ENCODE measurements around the gene MKS1.

MKS1 gene

DNA sequence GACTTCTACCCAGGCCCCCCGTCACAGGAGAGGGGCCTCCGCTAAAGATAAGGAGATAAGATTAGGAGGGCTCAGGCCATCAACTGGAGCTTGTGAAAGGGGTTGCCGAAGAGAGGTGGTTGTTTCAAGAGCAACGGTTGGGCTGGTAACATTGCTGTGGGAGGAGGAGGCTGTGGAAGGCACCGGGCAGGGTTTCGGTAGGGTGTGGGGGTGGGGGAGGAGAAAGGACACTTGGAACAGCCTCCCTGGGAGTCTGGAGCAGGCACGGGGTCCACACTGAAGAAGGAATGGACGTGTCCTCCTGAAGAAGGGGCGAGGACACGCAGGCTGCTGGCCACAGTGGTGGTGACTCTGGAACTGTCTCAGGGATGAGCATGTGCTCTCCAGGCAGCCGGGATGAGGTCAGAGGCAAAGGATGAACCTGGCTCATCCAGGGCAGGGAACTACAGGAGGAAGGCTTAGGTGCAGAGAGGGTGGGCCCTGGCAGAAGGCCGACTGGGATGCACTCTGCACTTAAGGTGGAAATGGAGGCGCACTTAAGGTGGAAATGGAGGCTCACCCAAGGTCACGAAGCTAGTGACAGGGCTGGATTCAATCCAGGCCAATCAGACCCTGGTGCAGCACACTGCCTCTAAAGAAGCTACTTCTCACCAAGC, 27.7 kb downstream of the MKS1 start:
- TF ChIP-seq, protein P1, sequence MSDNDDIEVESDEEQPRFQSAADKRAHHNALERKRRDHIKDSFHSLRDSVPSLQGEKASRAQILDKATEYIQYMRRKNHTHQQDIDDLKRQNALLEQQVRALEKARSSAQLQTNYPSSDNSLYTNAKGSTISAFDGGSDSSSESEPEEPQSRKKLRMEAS (IDR thresholded peaks at IDR 0.05): no peak
- TF ChIP-seq ZBTB7A (IDR thresholded peaks at IDR 0.05; ENCODE audit: low read depth) (no peak), TAF1 (IDR thresholded peaks at IDR 0.05; ENCODE audit: low read depth) (no peak)

DNA sequence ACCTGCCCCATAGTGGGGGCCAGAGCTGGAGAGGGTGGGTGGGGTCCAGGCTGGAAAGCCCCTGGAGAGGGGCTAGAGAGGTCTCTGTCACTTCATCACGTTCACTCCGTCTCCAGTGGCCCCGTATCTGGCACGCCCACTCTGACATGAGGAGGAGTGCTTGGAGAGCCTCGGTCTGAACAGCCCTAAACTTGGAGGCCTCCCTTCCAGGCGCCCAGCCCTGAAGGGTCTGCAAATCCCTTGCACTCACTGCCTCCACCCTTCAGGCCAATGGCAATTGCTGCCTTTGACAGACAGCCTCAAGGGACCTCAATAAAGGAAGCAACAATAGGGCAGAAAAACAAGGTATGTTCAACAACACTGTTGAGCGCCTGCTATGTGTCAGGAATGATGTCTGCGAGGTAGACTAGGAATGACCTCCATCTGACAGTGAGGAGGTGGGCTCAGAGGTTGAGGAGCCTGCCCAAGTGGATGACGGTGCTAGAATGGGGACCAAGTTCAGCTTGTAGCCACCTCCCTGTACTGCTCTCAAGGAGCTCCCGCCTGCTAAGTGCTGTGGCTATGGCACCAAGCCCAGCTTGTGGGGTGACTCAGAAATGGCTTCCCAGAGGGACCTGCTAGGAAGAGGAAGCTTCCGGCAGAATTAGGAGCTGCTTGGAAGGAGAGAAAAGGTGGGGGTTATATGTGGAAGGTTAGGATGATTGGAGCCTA, 29.5 kb downstream of the MKS1 start:
- TF ChIP-seq CEBPB (IDR thresholded peaks at IDR 0.05): no peak
- 0 out of 2 replicates have a peak, but pooled peaks have one; percentile 5 for TF ChIP-seq NFIC (IDR thresholded peaks at IDR 0.05)

DNA sequence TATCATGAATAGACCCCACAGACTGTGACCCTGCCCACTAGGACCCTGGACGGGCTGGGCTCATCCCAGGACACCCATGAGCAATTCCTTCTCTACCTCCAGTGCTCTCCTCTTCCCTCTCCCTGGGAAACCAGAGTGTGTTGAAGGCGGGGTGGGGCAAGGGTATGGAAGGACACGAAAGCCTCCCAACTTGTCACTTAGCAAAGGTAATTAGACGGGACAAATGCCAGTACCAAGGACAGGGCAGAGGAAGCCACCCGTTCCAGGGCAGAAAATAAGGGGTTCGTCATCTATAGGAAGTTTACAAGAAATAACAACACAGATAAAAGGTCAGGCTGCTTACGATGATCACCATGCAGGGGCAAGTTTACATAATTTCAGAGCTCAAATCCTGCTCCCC, 31.4 kb downstream of the MKS1 start:
- TF ChIP-seq, protein P2, sequence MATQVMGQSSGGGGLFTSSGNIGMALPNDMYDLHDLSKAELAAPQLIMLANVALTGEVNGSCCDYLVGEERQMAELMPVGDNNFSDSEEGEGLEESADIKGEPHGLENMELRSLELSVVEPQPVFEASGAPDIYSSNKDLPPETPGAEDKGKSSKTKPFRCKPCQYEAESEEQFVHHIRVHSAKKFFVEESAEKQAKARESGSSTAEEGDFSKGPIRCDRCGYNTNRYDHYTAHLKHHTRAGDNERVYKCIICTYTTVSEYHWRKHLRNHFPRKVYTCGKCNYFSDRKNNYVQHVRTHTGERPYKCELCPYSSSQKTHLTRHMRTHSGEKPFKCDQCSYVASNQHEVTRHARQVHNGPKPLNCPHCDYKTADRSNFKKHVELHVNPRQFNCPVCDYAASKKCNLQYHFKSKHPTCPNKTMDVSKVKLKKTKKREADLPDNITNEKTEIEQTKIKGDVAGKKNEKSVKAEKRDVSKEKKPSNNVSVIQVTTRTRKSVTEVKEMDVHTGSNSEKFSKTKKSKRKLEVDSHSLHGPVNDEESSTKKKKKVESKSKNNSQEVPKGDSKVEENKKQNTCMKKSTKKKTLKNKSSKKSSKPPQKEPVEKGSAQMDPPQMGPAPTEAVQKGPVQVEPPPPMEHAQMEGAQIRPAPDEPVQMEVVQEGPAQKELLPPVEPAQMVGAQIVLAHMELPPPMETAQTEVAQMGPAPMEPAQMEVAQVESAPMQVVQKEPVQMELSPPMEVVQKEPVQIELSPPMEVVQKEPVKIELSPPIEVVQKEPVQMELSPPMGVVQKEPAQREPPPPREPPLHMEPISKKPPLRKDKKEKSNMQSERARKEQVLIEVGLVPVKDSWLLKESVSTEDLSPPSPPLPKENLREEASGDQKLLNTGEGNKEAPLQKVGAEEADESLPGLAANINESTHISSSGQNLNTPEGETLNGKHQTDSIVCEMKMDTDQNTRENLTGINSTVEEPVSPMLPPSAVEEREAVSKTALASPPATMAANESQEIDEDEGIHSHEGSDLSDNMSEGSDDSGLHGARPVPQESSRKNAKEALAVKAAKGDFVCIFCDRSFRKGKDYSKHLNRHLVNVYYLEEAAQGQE (IDR thresholded peaks at IDR 0.05; ENCODE audit: low read depth): peak; percentile 73
- TF ChIP-seq TAF1 (IDR thresholded peaks at IDR 0.05; ENCODE audit: low read depth) (no peak), EGR1 (IDR thresholded peaks at IDR 0.05) (no peak)

DNA sequence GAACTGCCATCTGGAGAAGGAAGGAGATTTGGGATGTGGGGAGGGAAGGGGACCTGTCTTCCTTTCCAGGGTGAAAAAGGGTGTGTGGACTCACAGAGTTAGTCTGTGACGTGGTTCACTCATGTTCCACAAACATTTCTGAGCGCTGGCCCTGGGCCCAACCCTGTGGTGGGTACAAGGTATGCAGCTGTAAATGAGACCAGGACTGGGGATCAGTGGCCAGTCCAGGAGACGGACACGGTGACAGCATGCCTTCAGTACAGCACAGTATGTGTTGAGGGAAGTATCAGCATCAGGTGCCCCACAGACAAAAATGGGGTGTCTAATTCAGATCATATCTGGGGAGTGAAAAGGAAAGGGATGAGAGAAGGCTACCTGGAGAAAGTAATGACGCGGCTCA, 32.0 kb downstream of the MKS1 start:
- no peak for TF ChIP-seq RAD21 (IDR thresholded peaks at IDR 0.05; ENCODE audit: low read depth)
- no peak for TF ChIP-seq TAF1 (IDR thresholded peaks at IDR 0.05; ENCODE audit: low read depth)
- TF ChIP-seq, protein P1 (IDR thresholded peaks at IDR 0.05): no peak
- no peak for TF ChIP-seq EGR1 (IDR thresholded peaks at IDR 0.05)
- no peak for TF ChIP-seq EP300 (IDR thresholded peaks at IDR 0.05; ENCODE audit: borderline replicate concordance)
- no peak for TF ChIP-seq TEAD4 (IDR thresholded peaks at IDR 0.05)
- TF ChIP-seq ZBTB7A (IDR thresholded peaks at IDR 0.05; ENCODE audit: low read depth): no peak
- TF ChIP-seq YY1 (IDR thresholded peaks at IDR 0.05; ENCODE audit: low read depth): no peak
- TF ChIP-seq, protein P3, sequence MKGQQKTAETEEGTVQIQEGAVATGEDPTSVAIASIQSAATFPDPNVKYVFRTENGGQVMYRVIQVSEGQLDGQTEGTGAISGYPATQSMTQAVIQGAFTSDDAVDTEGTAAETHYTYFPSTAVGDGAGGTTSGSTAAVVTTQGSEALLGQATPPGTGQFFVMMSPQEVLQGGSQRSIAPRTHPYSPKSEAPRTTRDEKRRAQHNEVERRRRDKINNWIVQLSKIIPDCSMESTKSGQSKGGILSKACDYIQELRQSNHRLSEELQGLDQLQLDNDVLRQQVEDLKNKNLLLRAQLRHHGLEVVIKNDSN (IDR thresholded peaks at IDR 0.05): no peak
- TF ChIP-seq, protein P2 (IDR thresholded peaks at IDR 0.05; ENCODE audit: low read depth): no peak
- no peak for TF ChIP-seq CREB1 (IDR thresholded peaks at IDR 0.05; ENCODE audit: low read depth)

DNA sequence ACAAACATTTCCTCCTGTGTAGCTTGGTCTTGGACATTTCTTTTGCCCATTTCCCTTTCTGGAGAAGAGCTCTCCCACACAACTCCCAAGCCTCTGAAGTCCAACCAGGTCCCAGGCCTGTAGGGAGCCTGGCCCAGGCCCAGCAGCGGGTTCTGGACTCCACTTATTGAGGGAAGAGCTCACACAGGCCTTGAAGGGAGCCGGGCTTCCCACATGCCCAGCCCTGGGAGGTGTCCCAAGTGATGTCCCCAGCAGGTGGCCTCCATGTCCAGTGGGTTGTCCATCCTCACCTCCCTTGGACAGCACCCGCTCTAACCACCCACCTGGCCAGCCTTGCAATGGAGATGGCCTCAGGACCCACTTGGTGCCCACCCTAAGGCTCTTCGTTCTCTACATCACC, 32.5 kb downstream of the MKS1 start:
- TF ChIP-seq TCF12 (IDR thresholded peaks at IDR 0.05; ENCODE audit: low read depth): no peak
- TF ChIP-seq CREB1 (IDR thresholded peaks at IDR 0.05; ENCODE audit: low read depth): no peak
- no peak for TF ChIP-seq YY1 (IDR thresholded peaks at IDR 0.05; ENCODE audit: low read depth)
- TF ChIP-seq CEBPB (IDR thresholded peaks at IDR 0.05): no peak
- TF ChIP-seq, protein P2 (IDR thresholded peaks at IDR 0.05; ENCODE audit: low read depth): no peak
- no peak for TF ChIP-seq NFIC (IDR thresholded peaks at IDR 0.05)
- TF ChIP-seq, protein P1 (IDR thresholded peaks at IDR 0.05): no peak
- no peak for TF ChIP-seq EP300 (IDR thresholded peaks at IDR 0.05; ENCODE audit: borderline replicate concordance)
- TF ChIP-seq, protein P3 (IDR thresholded peaks at IDR 0.05): no peak
- no peak for TF ChIP-seq EGR1 (IDR thresholded peaks at IDR 0.05)
- TF ChIP-seq TEAD4 (IDR thresholded peaks at IDR 0.05): no peak

All from Ishikawa (cell line).